Stimulated activated CD8-positive, alpha-beta memory T cell treated with anti-CD3 and anti-CD28 coated beads, Interleukin-15, amount 100 ng/mL, for 48 hours (primary cell): Measurements from ENCODE around the gene P4HA1.
"Not testable (repeated sequence)": the region's sequence is repeated elsewhere in the genome, so short reads cannot be mapped to it uniquely, and the experiment has no call there.

Experiments
- DNase-seq, 2 donors: peaks; one replicate each; pipeline ENCODE4 v3.0.0-alpha.2; 2020; ENCODE audit warnings: low read depth in 2 of 2

Gene P4HA1

DNA sequence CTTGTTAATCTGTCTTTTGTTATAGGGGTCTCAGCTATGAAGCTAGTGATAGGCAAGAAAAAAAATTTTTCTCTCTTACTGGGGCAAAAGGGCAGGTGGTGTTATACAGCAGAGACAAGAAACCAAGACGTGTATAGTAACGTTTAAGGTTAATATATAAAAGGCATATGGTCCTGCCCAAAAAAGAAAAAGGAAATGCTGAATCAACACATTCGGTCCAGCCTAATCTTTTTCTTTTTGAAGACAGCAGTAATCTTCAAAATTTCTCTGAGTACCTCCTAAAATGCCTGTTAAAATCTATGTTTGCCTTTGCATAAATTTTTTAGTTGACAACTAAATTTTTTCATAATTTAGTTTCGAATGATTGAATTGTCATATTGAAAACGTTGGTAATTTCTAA is 54.5 kb downstream of the P4HA1 start:
- no peak for DNase-seq

- DNase-seq = no peak
Measured at GRCh38 chr10:73039635-73040034, 57.0 kb downstream of the P4HA1 start.

GRCh38 chr10:73036285-73036684 is 60.4 kb downstream of the P4HA1 start:
- not testable (repeated sequence) for DNase-seq

GRCh38 chr10:73032536-73032935 is 64.1 kb downstream of the P4HA1 start:
- no peak for DNase-seq

DNA sequence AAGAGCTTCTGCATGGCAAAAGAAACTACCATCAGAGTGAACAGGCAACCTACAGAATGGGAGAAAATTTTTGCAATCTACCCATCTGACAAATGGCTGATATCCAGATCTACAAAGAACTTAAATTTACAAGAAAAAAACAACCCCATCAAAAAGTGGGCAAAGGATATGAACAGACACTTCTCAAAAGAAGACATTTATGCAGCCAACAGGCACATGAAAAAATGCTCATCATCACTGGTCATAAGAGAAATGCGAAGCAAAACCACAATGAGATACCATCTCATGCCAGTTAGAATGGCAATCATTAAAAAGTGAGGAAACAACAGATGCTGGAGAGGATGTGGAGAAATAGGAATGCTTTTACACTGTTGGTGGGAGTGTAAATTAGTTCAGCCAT is 70.0 kb downstream of the P4HA1 start:
- DNase-seq = not testable (repeated sequence)

DNA sequence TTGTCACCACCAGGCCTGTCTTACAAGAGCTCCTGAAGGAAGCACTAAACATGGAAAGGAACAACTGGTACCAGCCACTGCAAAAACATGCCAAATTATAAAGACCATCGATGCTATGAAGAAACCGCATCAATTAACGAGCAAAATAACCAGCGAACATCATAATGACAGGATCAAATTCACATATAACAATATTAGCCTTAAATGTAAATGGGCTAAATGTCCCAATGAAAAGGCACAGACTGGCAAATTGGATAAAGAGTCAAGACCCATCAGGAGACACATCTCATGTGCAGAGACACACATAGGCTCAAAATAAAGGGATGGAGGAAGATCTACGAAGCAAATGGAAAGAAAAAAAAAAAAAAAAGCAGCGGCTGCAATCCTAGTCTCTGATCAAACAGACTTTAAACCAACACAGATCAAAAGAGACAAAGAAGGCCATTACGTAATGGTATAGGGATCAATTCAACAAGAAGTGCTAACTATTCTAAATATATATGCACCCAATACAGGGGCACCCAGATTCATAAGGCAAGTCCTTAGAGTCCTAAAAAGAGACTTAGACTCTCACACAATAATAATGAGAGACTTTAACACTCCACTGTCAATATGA is 73.1 kb downstream of the P4HA1 start:
- DNase-seq = not testable (repeated sequence)

DNA sequence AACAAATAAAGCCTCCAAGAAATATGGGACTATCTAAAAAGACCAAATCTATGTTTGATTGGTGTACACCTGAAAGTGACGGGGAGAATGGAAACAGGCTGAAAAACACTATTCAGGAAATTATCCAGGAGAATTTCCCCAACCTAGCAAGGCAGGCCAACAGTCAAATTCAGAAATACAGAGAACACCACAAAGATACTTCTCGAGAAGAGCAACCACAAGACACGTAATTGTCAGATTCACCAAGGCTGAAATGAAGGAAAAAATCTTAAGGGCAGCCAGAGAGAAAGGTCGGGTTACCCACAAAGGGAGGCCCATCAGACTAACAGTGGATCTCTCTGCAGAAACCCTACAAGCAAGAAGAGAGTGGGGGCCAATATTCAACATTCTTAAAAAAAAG is 73.7 kb downstream of the P4HA1 start:
- DNase-seq = not testable (repeated sequence)

DNA sequence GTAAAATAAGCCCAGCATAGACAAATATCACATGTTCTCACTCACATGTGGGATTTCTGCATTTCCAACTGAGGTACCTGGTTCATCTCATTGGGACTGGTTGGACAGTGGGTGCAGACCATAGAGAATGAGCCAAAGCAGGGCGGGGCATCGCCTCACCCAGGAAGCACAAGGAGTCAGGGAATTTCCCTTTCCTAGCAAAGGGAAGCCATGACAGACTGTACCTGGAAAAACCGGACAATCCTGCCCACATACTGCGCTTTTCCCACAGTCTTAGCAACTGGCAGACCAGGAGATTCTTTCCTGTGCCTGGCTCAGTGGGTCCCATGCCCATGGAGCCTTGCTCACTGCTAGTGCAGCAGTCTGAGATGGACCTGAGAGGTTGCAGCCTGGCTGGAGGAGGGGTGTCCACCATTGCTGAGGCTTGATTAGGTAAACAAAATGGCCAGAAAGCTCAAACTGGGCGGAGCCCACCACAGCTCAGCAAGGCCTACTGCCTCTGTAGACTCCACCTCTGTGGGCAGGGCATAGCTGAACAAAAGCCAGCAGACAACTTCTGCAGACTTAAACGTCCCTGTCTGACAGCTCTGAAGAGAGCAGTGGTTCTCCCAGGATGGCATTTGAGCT is 75.0 kb downstream of the P4HA1 start:
- not testable (repeated sequence) for DNase-seq

DNA sequence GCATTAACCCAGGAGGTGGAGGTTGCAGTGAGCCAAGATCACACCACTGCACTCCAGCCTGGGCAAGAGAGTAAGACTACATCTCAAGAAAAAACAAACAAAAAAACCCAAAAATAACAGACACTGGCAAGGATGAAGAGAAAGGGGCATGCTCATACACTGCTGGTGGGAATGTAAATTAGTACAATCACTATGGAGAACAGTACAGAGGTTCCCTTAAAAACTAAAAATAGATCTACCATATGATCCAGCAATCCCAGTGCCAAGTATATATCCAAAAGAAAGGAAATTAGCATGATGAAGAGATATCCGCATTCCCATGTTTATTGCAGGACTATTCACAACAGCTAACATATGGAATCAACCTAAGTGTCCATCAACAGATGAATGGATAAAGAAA is 75.6 kb downstream of the P4HA1 start:
- no peak for DNase-seq

DNA sequence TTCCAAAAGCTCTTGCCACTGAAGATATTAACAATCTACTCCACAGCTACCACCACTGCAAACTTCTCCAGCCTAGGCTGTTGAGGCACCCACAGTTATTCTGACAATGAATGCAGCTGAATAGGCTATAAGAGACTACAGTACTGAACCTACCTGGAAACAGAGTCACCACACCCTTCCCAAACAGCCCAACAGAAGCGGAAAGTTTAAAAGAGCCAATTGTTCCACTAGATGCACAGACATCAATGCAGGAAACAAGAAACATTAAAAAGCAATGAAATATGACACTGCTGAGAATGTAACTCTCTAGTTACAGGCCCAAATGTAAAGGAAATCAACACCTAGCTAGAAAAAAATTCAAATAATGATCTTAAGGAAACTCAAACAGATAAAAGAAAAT is 77.6 kb downstream of the P4HA1 start:
- DNase-seq = no peak

DNA sequence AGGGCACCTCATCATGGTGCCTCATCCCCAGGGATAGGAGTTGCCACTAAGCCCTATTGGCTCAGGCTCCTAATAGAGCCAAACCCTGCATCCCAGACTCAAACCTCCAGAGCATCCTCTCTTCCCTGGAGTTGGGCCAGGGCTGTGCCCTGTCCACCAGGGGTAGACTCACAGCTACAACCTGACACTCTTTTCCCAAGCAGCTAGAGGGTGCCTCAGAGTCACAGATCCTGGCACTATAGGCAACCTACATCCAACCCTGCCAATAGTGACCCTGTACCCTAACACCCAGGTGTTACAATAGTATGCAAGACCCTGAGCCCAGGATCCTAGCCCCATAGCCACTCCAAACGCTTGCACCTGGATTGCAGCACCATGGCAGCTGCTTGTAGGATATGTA is 78.0 kb downstream of the P4HA1 start:
- no peak for DNase-seq

DNA sequence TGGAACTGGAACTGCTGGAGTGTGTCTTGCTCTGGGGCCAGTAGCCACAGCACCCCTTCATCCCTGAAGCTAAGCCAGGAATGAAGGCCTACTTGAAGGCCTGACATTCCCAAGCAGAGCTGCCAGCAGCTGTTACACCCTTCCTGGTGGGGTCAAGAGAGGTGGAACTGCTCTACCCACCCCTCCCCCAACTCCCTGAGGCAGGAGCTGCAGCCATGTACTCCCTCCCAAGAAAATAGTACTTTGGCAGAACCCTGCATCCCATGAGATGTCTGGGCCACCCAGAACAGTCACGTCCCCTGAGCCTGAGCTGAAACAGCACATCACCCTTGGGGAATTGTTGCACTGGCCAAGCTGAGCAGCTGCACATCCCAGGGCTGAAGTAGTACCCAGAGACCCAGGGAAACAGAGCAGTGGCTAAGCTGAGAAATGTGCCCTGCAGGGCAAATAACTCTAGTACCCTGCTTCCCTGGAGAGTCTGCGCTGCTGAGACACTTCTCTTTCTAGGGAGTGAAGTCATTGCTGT is 78.6 kb downstream of the P4HA1 start:
- DNase-seq = no peak

DNA sequence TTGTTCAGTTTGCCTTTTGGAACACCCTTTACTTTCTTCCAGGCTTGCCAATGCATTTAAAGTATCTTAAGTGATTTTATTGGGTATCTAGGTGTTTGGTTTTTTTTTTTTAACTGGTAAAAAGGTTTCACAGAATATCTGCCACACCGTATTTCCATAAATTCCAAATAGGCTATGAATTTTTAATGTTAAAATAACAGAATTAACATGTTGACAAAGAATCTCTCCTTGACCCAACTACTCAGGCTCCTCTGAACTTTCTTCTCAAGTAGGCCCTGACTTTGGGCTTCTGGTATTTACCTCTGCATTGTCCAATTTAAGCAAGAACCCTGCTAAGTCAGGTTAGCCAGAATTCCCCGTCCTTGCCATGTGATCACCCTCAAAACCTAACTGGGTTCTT is 80.9 kb downstream of the P4HA1 start:
- DNase-seq = no peak

DNA sequence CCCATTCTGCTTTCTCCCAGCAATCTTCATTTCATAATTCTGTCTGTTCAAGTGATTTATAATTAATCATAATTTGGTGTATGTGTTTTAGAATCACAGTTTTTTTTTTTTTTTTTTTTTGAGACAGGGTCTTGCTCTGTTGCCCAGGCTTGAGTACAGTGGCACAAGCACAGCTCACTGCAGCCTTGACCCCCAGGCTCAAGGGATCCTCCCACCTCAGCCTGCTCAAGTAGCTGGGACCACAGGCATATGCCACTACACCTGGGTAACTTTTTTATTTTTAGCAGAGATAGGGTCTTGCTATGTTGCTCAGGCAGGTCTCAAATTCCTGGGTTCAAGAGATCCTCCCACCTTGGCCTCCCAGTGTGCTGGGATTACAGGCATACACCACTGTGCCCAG is 92.8 kb downstream of the P4HA1 start:
- DNase-seq = no peak

GRCh38 chr10:73000973-73001372 is 95.7 kb downstream of the P4HA1 start:
- no peak for DNase-seq

GRCh38 chr10:72997099-72997498 is 99.6 kb downstream of the P4HA1 start:
- no peak for DNase-seq

DNA sequence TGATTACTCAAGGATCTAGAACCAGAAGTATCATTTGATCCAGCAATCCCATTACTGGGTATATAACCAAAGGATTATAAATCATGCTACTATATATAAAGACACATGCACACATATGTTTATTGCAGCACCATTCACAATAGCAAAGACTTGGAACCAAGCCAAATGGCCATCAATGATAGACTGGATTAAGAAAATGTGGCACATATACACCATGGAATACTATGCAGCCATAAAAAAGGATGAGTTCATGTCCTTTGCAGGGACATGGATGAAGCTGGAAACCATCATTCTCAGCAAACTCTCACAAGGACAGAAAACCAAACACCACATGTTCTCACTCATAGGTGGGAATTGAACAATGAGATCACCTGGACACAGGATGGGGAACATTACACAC is 101.2 kb downstream of the P4HA1 start:
- not testable (repeated sequence) for DNase-seq

DNA sequence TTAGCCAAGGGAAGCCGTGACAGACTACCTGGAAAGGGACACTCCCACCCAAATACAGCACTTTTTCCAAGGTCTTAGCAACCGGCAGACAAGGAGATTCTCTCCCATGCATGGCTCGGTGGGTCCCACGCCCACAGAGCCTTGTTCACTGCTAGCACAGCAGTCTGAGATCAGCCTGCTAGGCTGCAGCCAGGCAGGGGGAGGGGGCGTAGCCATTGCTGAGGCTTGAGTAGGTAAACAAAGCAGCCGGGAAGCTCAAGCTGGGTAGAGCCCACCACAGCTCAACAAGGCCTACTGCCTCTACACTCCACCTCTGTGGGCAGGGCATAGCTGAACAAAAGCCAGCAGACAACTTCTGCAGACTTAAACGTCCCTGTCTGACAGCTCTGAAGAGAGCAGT is 106.9 kb downstream of the P4HA1 start:
- not testable (repeated sequence) for DNase-seq

GRCh38 chr10:72984618-72985017 is 112.0 kb downstream of the P4HA1 start:
- DNase-seq = not testable (repeated sequence)

DNA sequence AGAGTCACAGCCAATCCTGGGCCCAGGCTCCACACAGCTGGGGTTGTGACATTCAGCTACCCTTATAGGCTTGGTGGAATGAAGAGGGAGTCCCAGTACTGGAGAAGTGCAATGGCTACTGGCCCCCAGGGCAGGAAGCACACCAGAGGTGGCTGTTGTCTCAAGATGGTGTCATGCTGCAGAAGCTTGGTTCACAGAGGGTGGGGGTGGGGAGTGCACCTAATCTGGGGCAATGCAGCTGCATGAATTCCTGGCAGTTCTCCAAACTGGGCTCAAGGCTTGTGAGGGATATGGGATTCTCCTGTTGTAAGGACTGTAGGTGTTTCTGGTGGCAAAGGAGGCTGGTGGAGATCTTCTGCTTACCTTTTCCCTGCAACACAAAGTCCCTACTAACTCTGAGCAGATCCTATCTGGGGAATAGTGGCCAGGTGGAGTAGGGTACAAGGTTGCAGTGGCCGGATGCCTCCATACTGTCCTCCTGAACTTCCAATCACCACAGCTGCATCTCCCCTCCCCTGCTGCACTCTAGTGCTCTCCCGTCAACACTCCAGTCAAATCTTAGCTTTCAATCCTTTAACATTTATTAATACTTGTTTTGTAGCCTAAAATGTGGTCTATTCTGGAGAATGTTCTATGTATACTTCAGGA is 114.7 kb downstream of the P4HA1 start:
- DNase-seq = no peak

GRCh38 chr10:72981028-72981881 is 115.4 kb downstream of the P4HA1 start:
- DNase-seq = no peak

- no peak for DNase-seq
Measured at GRCh38 chr10:72980348-72980747, 116.3 kb downstream of the P4HA1 start.
